ENCODE measurements around the gene KCTD16. TPM values are rescaled to one million over a fixed set of nuclear protein-coding genes. Genes with fewer than 3 reads are reported as not detected.

The KCTD16 gene
- polyA plus RNA-seq, 3 donors = 0.01 to 0.38 (median 0.22) TPM

DNA sequence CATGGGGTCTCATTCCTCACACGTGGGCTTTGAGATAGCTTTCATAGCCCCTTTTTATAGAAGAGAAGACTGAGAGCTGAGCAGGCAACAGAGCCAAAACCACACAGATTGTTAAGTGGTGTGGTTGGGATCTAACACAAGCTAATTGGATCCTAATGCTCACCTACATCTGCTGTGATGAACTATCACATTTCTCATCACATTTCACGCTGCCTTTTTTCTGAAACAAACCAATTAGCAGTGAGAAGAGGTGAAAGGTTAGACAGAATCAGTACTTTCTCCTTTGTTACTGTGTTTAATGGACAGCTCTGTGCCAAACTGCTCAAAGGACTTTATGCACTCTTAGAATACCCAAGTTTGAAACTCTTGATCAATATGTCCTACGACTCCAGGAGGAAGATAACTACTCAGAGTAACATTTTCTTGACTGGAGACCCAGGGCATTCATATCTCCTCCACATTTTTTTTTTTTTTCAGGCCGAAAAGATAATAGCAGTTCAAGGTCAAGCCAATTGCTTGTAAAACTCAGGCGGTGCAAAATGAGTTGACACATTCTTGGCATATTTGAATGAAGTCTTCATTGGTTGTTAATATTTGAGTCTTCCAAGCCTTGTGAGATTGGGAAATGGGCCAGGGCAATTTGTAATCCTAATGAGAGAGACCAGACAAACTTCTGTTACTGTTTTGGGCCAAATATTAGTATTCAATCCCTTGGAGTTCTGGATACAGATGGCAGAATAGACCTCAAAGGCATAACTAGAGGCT, 138.4 kb downstream of the KCTD16 start:
- 35 to 58% (median 51%) methylated on average over 5 of the region's 5 CpGs for WGBS, 3 donors
- no peak overlapping the region for H3K27ac ChIP-seq (ENCODE audit: low read depth, low read length)

DNA sequence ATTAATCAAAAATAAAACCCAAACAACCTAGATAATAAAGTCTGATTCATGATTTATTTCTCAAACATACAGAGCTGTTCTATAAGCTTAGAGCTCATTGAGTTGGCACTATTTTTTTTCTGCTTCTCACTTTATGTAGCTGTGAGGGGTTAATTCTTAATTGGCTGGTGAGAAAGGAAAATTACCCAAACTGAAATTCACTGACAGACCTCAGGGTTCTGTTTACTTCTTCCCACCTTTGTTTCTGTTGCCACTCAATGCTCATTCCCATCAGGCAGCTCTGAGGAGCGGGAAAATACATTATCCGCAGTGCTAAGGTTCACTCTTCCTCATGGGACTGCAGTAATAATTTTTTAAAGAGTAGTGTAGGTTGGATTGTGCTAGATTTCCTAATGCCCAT, 139.9 kb downstream of the KCTD16 start:
- WGBS, 3 donors = 86 to 100% (median 95%) methylated on average over 2 of the region's 2 CpGs

DNA sequence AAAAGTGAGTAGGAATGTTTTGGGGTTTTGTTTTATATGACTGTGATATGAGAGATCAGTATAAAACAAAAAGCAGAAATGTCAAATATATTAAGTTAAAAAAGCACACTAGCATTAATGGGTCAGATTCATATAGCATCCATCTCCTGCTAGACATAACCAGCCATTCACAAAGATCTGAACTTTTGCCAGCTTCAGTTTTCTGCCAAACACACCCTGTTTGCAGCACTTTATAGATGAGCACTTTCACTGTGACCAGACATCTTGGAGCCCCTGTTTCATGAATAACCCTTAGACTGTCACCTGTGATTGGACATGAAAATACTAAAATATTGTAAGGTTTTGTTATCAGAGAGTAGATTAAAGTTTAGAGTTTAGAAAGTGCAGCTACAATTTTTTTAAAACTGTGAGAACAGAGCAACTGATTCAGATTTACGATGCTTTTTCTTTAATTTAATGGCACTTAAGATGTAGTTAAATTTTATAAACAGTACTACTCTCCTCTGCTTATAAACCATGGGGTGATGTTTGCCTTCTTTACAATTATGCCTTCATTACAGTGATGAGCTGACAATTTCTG, 142.6 kb downstream of the KCTD16 start:
- H3K27ac ChIP-seq (ENCODE audit: low read depth, low read length) = no peak overlapping the region
- WGBS, 3 donors = 49 to 85% (median 83%) methylated on average over 1 of the region's 1 CpG

More for the DNA sequence above, 139.9 kb downstream of the KCTD16 start:
- no peak overlapping the region for H3K27ac ChIP-seq (ENCODE audit: low read depth, low read length)

DNA sequence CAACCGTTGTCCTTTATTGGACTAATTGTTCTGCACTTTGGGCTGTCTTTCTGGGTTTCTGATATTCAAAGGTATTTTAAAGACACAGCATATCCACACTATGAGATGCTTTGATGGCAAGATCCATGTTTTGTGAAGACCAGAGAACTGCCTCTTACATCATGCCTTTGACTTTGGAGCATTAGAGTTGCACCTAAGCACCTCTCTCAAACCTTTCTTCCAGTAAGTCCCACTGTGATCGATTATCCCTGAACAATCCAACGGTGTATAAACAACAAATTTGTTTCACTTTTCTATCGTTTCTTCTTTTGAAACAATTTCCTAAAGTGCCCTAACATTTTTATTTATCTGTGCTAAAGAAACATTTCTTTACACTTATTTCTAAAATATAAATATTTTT, 144.4 kb downstream of the KCTD16 start:
- 55 to 90% (median 82%) methylated on average over 4 of the region's 4 CpGs for WGBS, 3 donors
- no peak overlapping the region for H3K27ac ChIP-seq (ENCODE audit: low read depth, low read length)

DNA sequence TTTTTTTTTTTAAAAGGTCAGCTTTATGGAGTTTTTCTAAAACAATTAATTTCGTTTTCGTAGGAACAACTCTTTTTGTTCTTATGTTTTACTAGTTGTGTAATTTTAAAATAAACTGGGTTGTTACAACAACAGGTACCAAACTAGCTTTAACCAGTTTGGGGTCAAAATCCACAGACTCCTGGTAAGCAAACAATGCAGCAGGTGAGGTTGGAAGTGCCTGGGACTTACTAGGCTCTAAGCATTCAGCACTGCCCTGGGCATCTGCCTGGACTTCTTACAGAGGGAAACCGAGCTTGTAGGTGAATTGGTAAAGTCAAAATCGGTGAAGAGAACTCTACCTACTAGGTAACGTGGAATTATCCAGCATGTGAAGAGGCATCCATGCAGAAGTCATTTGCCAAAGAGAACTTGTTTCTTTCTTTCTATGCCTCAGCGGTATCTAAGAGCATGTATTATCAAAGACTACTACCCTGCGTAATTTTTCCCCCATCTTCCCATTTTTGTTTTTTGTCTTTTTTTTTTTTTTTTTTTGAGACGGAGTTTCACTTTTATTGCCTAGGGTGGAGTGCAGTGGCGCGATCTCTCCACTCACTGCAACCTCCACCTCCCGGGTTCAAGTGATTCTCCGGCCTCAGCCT, 145.4 kb downstream of the KCTD16 start:
- H3K27ac ChIP-seq (ENCODE audit: low read depth, low read length) = no peak overlapping the region
- 67 to 92% (median 92%) methylated on average over 12 of the region's 12 CpGs for WGBS, 3 donors

DNA sequence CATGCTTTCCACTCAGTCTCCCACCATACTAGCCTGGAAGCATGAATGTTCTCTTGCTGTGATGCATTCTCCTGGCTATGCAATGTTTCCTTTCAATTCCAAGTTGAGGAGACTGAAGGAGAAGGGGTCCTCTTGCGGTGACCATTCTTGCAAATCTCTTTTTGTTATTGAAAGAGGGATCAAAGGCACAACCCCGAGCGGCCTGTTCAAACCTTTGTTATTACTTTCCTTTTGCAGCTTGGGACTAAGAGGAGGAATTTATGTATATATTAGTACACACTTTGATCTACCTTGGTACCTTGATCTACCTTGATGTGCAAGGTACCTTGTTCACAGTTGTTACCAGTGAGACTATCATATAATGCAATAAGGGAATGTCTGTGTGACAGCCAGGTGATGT, 147.3 kb downstream of the KCTD16 start:
- 90 to 96% (median 92%) methylated on average over 3 of the region's 3 CpGs for WGBS, 3 donors
- no peak overlapping the region for H3K27ac ChIP-seq (ENCODE audit: low read depth, low read length)

DNA sequence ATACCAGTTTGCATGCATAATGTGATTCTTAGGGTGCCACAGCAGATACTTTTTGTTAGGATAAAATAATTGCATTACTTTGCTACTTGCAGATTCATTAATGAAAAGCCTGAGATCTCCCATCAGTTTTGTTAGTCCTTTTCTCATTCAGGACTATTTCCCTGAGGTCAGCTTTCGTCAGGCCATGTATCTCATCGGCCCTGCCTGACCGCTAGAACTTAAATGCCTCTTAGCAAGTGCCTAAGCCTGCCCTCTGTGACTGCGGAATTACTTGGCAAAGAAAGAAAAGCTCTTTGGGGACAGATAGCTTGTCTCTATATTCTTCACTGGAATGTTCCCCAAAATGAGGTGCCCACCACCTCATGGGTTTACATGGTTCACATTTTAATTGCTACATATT, 147.8 kb downstream of the KCTD16 start:
- H3K27ac ChIP-seq (ENCODE audit: low read depth, low read length) = no peak overlapping the region
- WGBS, 3 donors = 82 to 85% (median 84%) methylated on average over 4 of the region's 4 CpGs

DNA sequence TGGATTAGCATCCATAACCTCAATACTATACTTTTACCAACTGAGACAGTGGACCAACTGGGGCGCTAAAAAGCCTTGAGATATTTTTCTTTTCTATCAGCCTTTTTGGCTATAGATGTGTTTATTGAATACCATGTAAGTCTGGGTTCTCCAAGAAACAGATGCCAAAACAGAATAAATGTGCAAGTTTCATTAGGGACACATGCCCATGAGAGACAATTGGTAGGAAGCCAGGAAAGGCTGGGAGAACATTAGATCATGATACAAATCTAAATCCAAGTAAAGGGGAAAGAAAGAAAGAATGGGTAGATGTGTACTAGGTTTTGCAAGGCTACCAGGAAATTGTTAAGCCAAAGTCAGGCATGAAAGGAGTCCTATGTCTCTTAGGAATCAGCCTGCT, 152.5 kb downstream of the KCTD16 start:
- no peak overlapping the region for H3K27ac ChIP-seq (ENCODE audit: low read depth, low read length)
- WGBS, 3 donors = 84 to 93% (median 92%) methylated on average over 1 of the region's 1 CpG

DNA sequence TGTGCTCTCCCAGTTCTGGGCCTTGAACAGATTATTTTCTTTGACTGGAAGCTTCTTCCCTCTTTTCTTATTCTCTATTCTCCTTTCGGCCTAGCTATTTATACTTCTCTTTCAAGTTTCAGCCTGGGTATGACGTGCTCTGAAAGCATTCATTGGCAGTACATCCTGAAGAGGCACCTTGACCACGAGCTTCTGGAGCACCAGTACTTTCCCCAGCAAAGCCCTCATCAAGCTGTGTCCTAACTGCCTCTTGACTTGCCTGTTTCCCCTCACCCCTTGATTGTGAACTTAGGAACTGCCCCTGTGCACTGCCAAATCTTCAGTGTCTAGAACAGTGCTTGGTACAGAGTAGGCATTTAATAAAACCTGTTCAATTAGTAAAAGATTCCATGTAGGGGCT, 154.9 kb downstream of the KCTD16 start:
- WGBS, 3 donors = 69 to 89% (median 83%) methylated on average over 3 of the region's 3 CpGs

DNA sequence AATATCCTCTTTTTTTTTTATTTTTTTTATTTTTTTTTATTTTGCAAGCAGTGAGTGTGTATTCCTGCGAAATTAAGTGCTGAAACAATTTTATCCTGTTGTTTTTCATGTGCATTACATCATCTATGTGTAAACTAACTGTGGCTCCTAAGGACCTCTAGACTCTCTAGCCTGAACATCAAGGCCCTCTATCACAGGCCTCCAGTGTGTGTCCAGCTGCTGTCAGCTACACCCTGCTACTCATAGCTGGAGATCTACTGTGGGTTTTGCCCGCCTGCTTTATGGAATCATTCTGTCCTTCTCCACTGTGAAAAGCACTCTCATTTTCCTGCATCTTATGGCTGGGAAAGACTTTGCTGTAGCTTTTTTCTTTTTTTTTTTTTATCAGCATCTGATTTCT, 157.8 kb downstream of the KCTD16 start:
- no peak overlapping the region for H3K27ac ChIP-seq (ENCODE audit: low read depth, low read length)
- 40 to 75% (median 75%) methylated on average over 2 of the region's 2 CpGs for WGBS, 3 donors

More for the DNA sequence above, 154.9 kb downstream of the KCTD16 start:
- H3K27ac ChIP-seq (ENCODE audit: low read depth, low read length) = no peak overlapping the region

DNA sequence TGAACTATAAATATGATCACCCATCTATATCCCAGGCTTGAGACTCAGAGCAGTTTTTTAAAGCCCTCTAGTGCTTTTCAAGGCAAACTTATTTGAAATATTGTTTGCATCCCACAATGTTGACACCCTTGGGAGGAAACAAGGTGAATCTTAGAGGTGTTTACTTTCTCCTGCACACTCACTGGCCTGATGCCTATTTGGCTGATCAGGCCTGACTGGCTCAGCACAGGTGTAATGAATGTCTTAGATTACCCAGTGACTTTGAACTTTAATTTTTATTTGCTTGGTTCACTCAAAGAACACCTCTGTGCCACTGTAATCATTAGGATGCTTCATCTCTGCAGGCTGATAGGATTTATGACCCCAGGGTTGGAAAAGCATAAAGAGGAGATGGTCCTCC, 158.3 kb downstream of the KCTD16 start:
- H3K27ac ChIP-seq (ENCODE audit: low read depth, low read length) = no peak overlapping the region

DNA sequence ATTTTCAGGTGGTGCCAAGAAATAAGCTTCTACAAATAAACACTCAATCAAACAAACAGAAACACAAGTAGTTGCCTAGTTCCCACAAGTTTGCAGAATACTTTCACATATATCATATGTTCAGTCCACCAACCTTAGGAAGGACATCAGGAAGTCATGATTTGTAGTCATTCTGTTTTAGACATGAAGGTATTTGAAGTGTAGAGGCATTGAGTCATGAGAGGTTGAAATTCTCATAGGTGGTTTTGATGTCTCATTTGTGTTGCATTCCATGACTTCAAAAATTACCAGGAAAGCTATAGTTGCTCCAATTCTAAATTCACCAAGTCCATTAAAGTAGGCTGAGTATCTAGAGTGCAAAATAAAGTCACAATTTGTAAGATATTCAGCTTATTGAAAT, 159.0 kb downstream of the KCTD16 start:
- no peak overlapping the region for H3K27ac ChIP-seq (ENCODE audit: low read depth, low read length)

DNA sequence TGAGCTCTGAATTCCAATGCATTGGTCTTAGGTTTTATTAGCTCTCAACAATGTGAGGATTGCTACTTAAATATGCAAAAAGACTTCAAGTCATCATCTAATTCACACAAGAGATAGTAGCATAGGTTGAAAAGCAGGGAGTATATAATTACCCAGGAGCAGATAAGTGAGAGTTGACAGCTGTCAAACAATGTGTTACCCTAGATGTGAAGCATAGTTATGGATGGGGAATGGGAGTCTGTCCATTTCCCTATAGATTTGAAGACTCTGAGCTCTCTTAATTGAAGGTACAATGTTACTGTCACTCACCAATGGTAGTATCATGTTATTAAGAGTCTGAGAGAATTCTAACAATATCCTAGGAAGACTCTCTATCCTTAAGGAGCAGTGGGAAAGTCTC, 160.7 kb downstream of the KCTD16 start:
- no peak overlapping the region for H3K27ac ChIP-seq (ENCODE audit: low read depth, low read length)

DNA sequence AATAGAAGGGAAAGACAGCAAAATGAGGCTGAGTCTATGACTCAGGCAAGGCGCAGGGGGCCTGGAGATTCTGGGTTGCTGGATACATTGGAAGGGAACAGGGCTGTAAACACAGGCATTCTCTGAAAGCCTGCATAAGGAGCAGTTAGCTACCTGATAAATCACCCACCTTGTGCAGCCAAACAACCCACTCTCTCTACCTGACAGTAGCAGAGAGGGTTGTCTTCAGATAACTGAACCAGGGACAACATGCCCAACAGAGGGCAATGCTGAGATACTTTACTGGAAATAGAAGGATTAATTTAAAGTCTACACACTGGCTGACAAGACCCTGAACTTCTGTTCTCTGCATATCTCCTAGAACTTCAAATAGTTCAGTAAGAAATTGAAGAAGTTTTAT, 161.6 kb downstream of the KCTD16 start:
- no peak overlapping the region for H3K27ac ChIP-seq (ENCODE audit: low read depth, low read length)
- WGBS, 3 donors = 88 to 100% (median 91%) methylated on average over 1 of the region's 1 CpG

DNA sequence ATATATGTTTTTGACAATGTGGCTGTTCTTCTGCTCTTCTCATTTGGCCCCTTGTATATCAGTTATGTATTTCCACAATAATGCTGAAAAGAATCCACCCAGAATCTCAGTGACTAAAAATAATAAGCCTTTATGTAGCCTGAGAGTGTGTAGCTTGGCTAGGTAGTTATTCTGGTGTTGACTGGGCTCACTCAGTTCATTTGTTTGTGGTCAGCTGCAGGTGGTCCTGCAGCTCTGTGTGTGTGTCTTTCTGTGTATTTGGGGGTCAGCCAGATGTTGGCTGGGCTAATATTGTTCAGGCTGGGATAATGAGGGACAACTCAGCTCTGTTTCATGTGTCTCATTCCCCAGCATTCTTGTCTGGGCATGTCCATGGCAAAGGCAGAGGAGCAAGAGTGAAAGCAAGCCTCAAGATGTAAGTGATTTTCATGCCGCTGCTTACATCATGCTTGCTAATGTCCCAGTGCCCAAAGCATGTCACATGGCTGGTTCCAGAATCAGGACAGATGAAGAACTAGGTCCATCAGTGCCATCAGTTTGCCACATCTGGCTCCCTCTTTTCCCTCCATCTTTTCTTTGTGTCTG, 162.8 kb downstream of the KCTD16 start:
- WGBS, 3 donors = 86 to 98% (median 88%) methylated on average over 1 of the region's 1 CpG
- H3K27ac ChIP-seq (ENCODE audit: low read depth, low read length) = no peak overlapping the region

DNA sequence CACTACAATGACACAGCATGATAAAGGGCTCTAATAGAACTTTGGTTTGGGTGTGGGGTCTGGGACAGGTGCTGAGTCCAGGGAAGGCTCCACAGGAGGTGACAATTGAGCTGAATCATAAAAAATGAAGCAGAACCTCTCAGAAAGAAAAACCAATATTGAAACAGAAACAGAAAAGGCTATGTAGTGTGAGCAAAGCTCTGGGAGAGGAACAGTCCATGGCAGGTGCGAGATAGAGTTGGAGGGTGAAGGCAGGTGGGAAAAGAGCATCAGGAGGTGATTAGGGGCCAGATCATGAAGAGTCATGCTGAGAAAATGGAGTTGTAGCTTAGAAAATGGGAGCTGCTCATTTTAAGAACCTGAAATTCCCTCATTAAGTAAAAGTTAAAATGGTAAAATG, 164.9 kb downstream of the KCTD16 start:
- WGBS, 3 donors = 55 to 93% (median 88%) methylated on average over 1 of the region's 1 CpG
- no peak overlapping the region for H3K27ac ChIP-seq (ENCODE audit: low read depth, low read length)

DNA sequence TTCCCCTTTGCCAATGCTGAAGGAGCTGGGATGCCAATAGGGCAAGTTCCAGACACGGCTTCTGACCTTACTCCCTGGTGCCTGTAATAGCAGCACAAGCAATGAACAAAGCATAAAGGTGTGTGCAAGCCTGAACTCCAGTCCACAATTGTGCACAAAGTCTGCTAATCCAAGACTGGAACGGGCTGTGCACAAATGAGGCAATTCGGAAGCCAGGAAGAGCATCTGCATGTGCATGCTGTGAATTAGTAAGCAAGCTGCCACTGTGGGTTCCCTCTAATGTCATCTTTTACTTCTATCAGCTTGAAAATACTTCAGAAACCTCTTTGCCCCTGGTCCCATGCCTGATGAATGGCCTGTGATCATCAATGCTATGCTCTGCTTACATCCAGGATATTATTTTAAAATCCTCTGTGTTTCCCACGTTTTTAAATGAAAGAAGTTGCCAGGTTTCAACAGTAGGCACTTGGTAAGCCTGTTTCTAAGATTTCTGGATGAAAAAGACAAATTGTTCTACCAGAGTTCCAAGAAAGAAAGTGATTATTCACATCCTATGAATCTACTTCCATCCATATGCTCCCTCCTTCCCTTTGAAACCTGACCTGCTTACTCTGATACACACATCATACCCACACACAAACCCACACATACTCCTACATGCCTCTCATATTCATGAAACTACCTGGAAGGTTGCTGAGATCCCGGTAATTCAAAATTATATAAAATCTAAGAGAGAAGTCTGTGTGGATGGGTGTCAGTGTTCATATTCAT, 165.7 kb downstream of the KCTD16 start:
- WGBS, 3 donors = 68 to 71% (median 69%) methylated on average over 5 of the region's 5 CpGs
- no peak overlapping the region for H3K27ac ChIP-seq (ENCODE audit: low read depth, low read length)

DNA sequence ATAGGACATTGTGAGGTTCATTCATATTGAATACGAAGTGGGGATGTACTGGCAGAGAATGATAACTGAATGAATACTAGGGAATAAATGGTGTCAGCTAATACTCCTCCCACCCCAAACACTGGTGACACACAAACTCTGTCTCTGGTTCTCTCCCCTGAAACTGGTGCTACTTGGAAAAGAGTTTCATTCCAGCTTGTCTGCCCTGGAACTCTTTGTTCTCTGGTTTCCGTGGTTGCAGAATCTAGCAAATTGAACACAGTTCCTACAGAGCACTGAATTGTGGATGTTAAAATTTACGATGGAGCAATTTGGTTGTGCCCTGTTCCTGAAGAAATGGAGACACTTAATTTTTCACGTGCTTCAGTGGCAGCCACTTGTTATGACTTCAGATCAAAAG, 181.7 kb downstream of the KCTD16 start:
- no peak overlapping the region for H3K27ac ChIP-seq (ENCODE audit: low read depth, low read length)
- 61 to 72% (median 62%) methylated on average over 4 of the region's 4 CpGs for WGBS, 3 donors

DNA sequence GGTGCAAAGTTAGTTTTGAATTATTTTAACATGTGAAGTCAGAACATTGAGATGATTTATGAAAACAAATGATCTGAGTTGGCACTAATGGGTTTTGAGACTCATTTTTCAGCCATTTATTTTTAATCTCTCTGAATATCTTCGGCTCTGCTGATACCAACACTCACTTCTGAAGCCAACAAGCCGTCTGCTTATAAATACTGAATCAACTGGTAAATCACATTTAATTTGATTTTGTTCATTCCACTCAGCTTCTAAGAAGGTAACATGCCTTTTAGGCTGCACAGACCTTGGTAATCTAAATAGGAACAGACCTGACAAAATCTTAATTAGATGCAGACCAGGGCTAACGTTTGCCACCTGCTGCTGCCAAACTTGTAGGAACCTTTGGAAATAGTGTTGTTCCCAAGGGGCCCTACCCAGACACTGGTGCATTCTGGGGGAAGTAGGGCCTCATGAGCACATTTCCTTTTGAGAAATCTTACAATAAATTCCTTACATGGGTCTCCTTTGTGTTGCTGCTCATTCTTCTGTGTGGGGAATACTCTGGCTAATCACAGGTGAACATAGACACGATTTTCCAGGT, 182.2 kb downstream of the KCTD16 start:
- 18 to 54% (median 51%) methylated on average over 4 of the region's 4 CpGs for WGBS, 3 donors
- no peak overlapping the region for H3K27ac ChIP-seq (ENCODE audit: low read depth, low read length)
